Adrenal gland (tissue), 5 donors: ENCODE results near the gene CDH4.

Source experiments
- POLR2A ChIP-seq, 2 donors: fragments of 450-650 bp; IDR thresholded peaks; one replicate each; pipeline ENCODE4 v1.6.1; 2017; ENCODE audit warnings: antibody characterized with exemption in 2 of 2, mild to moderate bottlenecking in 2 of 2, moderate library complexity in 1 of 2
- TF ChIP-seq, protein P1 (sequence below), 6 experiments: fragments of 450-650 bp in 4 of 6; fragments of 200-600 bp in 2 of 6; sonication (generic) in 1 of 6; IDR thresholded peaks; 1 replicate in 5 of 6; 2 replicates in 1 of 6; pipeline versions ENCODE4 v1.5.1 to v1.8.0; 2016 to 2021; ENCODE audit warnings: antibody characterized with exemption in 6 of 6, mild to moderate bottlenecking in 2 of 6, moderate library complexity in 1 of 6
- donor health status: DM: no; HTN: no; CAD: no.

DNA sequence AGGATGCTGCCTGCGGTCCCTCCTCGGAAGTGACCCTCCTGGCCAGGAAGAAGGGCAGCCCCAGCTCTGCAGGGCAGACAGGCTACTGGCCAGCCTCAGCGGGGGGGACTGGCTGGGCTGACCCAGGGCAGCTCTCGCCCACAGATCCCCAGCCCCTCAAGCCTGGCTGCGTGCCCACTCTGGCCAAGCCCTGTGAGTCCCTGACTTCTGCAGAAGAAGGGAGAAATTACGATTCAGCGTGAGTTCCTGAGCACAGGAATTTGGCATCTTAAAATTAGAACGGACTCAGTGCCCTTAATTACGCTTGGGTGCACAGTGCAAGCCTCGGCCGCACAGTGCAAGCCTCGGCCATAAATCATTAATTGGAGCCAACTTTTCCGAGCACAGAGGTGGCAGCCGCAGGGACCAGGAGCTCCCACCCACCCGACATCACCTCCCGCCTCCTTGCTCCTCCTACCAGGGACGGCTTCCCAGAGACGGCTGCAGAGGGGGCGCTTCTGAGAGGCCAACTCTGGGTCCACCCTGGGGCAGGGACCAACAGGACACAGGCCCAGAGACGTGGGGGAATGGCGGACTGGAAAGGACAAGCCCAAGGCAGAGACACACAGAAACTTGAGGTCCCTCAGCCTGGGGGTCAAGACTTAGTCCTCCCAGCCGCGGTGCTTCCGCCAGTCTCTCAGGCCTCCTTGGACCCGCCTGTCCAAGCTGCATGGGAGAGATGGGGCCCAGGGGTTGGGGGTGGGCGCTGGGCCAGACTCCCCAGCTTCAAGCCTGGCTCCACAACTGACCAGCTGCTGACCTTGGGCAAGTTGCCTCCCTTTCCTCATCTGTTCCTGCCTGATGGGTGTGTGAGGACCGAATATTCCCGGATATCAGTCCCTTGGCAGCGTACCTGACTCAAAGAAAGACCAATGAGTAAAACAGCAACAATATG, 648.2 kb downstream of the CDH4 start:
- TF ChIP-seq, protein P1, sequence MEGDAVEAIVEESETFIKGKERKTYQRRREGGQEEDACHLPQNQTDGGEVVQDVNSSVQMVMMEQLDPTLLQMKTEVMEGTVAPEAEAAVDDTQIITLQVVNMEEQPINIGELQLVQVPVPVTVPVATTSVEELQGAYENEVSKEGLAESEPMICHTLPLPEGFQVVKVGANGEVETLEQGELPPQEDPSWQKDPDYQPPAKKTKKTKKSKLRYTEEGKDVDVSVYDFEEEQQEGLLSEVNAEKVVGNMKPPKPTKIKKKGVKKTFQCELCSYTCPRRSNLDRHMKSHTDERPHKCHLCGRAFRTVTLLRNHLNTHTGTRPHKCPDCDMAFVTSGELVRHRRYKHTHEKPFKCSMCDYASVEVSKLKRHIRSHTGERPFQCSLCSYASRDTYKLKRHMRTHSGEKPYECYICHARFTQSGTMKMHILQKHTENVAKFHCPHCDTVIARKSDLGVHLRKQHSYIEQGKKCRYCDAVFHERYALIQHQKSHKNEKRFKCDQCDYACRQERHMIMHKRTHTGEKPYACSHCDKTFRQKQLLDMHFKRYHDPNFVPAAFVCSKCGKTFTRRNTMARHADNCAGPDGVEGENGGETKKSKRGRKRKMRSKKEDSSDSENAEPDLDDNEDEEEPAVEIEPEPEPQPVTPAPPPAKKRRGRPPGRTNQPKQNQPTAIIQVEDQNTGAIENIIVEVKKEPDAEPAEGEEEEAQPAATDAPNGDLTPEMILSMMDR (IDR thresholded peaks at IDR 0.05), result no peak
- no peak for TF ChIP-seq POLR2A (IDR thresholded peaks at IDR 0.05)
